Stimulated activated CD4-positive, alpha-beta T cell treated with anti-CD3 and anti-CD28 coated beads, Interleukin-15, amount 100 ng/mL, for 1 hour (primary cell): Measurements from ENCODE around the gene DPP6.

Source experiments
- DNase-seq, 2 donors: peaks; one replicate each; pipeline ENCODE4 v3.0.0-alpha.2; 2020; ENCODE audit warnings: low read depth in 1 of 2, low spot score in 1 of 2

The DPP6 gene

DNA sequence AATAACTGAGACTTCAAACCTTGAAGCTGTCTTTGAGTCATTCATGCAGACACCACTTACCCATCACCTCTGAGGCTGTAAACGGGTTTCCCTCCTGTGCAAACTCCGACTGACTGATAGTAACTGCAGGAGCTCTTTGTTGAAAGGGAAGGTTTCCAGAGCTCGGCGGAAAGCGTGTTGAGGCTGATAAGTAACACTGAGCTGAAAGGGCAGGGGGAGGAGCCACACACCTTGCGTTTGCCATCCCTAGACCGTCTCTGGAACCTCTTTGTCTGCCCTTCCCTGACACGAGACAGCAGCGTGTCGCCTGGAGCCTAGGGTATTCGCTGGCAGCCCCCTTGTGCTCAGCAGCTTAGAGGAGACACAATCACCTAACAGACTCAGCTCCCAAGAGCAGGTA, 816.7 kb downstream of the DPP6 start:
- DNase-seq = no peak

- no peak for DNase-seq
Observed at GRCh38 chr7:154869436-154869835, 817.2 kb downstream of the DPP6 start.

DNA sequence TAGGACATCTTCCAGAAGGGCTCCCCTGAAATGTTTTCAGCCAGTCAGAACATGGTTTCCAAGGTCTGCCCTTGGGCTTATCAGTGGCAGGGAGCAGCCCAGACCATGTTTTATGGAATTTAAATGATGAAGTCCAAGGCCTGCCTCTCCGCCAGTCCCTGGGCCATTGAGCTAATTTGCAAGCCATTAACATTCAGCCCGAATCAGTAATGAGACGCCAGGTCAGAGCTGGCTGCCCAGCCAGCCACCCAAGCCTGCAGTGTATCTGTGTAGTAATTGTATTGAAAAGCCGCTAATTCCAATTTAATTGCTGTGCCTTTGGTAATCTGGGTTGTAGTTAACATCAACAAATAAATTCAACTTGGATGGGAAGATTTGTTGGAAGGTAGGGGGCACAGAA, 819.3 kb downstream of the DPP6 start:
- no peak for DNase-seq

- DNase-seq = no peak
Observed at GRCh38 chr7:154871928-154872750, 819.9 kb downstream of the DPP6 start.

DNA sequence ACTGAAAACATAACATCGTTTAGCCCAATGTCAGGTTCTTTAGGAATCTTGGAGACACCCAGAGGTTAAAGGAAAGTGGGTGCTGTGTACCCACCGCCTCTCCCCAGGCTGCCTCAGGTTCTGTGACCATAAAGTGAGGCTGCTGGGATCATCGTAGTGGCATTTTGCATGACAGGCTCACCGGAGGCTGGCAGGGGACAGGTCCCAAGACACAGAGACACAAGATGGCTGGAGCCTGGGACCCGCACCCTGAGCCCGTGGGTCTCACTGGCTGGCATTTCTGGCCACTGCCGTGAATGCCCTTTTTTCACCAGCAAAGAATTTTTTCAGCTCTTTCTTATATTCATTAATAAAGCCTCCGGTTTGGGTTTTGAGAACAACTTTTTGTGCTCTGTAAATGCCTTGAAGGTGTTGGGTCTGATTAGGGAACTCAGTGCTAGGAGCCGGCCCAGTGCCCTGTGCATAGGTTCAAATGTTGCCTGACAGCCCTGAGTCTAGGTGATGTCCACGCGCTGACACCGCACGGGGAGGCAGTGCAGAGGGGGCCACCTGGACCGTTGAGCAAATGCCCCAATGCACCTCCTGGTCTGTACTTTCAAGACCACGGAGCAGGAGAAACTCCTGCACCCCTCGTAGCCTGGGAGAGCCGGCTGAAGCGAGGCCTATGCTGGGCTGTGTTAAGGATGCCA, 820.8 kb downstream of the DPP6 start:
- no peak for DNase-seq

- no peak for DNase-seq
Observed at GRCh38 chr7:154873500-154874121, 821.4 kb downstream of the DPP6 start.

DNA sequence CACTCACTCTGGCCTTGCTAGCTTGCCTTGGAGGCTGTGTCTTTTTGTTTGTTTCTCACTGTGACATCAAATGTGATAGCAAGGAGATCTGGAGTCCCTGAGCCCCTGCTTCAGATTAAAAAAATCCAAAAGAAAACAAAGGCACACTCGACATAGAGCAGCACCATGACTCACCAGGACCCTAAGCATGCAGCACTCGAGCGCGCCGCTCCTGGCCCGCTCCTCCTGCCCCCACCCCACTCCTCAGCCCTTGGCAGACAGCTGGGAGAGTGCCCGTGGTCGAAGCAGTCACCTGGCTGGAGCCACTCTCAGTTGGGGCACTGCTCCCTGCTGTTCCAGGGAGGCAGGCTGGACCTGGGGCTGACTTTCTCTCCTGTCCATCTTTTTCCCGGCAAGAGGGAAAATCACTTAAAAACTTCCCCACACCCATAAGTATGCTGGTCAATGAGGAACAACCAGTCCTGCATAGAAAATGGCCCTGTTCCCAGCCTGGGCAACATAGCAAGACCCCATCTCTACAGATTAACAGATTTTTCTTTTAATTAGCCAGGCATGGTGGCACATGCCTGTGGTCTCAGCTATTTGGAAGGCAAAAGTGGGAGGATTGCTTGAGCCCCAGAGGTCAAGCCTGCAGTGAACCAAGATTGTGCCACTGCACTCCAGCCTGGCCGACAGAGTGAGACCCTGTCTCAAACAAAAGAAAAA, 822.4 kb downstream of the DPP6 start:
- DNase-seq = no peak

DNA sequence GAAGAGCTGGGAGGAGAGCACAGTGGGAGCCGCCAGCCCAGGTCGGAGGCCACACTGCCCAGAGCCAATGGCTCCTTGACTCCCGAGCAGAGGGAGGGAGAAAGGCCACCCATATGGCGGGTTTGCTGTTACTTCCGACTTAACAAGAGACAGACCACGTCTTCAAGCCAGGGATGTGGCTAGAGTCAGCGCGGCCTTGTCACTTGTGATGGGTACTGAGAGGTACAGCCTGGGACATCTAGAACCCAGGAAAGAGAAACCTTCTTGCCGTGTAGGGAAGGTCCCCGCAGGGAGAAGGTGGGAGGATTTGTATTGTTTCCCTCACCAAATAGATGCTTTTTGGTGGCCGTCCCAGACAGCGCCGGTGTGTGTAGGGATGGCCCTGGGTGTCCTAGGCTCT, 823.1 kb downstream of the DPP6 start:
- no peak for DNase-seq

DNA sequence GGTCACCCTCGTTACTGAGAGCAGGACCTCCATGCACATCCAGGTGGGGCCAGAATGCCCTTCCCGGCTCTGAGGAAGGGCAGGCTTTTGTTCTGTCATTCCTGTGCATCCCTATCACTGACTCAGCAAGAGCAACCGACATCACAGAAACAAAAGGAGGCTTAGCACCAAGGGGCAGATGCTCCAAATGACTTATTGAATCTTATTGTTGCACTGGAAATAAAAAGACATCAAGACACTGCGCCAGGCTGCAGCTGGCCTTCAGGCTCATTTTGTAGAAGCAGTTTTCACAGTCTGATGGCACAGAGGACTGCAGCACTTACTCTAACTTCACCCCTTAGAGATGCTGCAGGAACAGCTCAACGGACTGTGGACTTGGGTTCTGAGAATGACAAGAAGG, 824.3 kb downstream of the DPP6 start:
- no peak for DNase-seq

DNA sequence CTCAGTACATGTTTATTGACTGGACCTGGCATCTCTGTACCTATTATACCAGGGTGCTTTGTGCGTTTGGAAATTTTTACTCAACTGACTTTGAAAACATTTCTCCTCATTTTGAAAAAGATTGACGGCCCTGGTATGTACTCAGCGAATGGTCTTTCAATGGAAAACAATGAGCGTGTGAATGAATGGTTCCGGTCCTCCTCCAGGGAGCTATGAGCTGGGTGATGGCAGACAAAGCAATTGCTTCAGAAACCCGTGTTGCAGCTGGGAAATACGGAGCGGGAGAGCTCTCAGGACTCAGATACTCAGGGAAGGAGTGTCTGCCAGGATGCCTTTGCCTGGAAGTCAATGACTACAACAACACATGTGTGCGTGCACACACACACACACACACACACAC, 824.8 kb downstream of the DPP6 start:
- DNase-seq = no peak

GRCh38 chr7:154879629-154880028, 827.4 kb downstream of the DPP6 start:
- DNase-seq = no peak

- DNase-seq = no peak
Observed at GRCh38 chr7:154880513-154880912, 828.3 kb downstream of the DPP6 start.

- DNase-seq = no peak
Observed at GRCh38 chr7:154881026-154881425, 828.8 kb downstream of the DPP6 start.

DNA sequence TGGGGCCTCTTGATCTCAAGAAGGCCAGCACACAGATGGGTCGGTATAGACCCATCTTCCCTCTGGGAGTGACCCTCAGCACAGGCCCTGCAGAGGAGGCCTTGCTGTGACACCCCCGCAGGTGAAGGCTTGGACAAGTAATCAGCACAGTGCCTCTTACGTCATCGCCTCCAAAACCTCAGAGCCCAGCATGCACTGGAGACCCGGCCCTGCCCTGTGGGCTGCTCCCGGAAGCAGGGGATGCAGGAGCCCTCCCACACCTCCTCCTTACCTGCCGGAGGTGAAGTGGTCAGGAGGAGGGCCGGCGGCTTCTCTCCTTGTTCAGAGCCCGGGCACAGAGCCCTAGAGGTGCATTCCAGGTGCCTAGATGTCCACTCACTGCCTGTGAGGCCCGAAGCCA, 829.3 kb downstream of the DPP6 start:
- DNase-seq = no peak

DNA sequence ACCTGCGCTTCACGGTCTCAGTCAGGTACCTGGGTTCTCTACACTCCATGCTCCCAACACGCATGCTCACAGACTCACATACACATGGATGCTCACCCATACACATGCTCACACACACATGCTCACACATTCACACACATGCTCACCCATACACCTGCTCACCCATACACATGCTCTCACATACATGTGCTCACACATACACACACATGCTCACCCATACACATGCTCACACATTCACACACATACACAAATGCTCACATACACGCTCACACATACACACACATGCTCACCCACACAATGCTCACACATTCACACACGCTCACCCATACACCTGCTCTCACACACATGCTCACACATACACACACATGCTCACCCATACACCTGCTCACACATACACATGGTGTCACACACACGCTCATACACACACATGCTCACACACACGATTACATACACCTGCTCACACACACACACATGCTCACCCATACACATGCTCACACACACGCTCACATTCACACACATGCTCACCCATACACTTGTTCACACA, 830.8 kb downstream of the DPP6 start:
- DNase-seq = no peak

GRCh38 chr7:154884348-154884920, 832.2 kb downstream of the DPP6 start:
- DNase-seq = no peak

GRCh38 chr7:154886591-154886990, 834.4 kb downstream of the DPP6 start:
- DNase-seq = no peak

GRCh38 chr7:154888690-154889089, 836.5 kb downstream of the DPP6 start:
- no peak for DNase-seq

DNA sequence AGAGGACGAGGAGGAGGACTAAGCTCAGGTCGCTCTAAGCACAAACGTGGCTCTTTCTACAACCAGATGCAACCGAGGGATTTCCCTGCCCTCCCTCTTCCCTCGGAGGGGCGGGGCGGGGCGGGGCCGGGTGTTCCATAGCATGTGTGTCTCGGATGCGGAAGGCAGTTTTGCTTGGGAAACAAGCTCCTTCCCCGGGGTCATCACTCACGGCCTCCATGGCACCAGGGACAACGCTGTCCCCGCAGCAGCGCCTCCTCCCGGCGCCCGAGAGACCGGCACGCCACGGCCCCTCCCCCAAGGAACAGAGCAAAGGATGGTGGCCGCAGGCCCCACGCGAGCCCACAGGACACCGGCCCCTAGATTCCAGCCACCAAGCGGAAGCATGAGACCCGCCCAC, 840.3 kb downstream of the DPP6 start:
- no peak for DNase-seq

DNA sequence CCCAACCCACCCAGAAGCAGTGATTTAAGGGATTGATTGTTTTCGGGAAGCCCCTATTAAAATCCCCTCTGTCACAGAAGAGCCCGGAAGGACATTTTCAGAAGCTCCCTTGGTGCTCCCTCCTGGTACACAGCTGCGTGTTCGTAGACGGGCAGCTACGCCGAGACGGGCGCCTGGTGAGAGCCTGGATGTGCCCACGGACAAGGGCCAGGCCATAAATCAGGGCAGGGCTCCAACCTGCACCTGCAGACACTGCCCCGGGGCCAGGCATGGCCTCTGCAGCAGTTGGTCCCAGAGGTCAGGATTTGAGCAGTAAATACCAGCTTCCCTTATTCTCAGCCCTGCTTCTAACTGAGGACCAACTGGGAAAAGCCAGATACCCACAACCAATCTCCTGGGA, 843.9 kb downstream of the DPP6 start:
- DNase-seq = no peak
